ENCODE measurements around the gene ZFYVE27. TPM values are rescaled to one million over a fixed set of nuclear protein-coding genes. Genes with fewer than 3 reads are reported as not detected.

ZFYVE27 gene
- total RNA-seq, 2 donors from 2014 or later = 45.9 to 47.9 TPM

- Histone ChIP-seq H3K27ac (no peak overlapping the region), H3K9ac (ENCODE audit: low read depth in 2 of 2, low read length in 2 of 2) (no peak overlapping the region), H3K9me3 (no peaks in the 10 kb centered on the region), H3K27me3 (no peaks in the 10 kb centered on the region), H3K4me1 (no peaks in the 10 kb centered on the region), H3K4me3 (no peak overlapping the region), H3K36me3 (no peaks in the 10 kb centered on the region)
- DNase-seq = no peak
- no peak for TF ChIP-seq CTCF (IDR thresholded peaks at IDR 0.05)
- intact Hi-C loops (cut with DNase I) = no loop called here
Measured at GRCh38 chr10:97785231-97785630, 48.3 kb downstream of the ZFYVE27 start.

- no peaks in the 10 kb centered on the region for H3K4me1 ChIP-seq
- TF ChIP-seq CTCF (IDR thresholded peaks at IDR 0.05) = no peak
- no peaks in the 10 kb centered on the region for H3K9me3 ChIP-seq
- no peak overlapping the region for H3K27ac ChIP-seq
- intact Hi-C loops (cut with DNase I) = no loop called here
- no peak for DNase-seq
- H3K36me3 ChIP-seq = no peaks in the 10 kb centered on the region
- no peaks in the 10 kb centered on the region for H3K27me3 ChIP-seq
- no peak overlapping the region for H3K9ac ChIP-seq (ENCODE audit: low read depth in 2 of 2, low read length in 2 of 2)
- no peak overlapping the region for H3K4me3 ChIP-seq
Measured at GRCh38 chr10:97785731-97786130, 48.8 kb downstream of the ZFYVE27 start.

- DNase-seq = peak; percentile 67
- no peak overlapping the region for H3K4me3 ChIP-seq
- intact Hi-C loops (cut with DNase I) = no loop called here
- TF ChIP-seq CTCF (IDR thresholded peaks at IDR 0.05) = no peak
- no peaks in the 10 kb centered on the region for H3K36me3 ChIP-seq
- H3K27me3 ChIP-seq = no peaks in the 10 kb centered on the region
- H3K27ac ChIP-seq = peak overlapping the region; percentile 57
- no peaks in the 10 kb centered on the region for H3K9me3 ChIP-seq
- H3K4me1 ChIP-seq = no peaks in the 10 kb centered on the region
- peak overlapping the region in 1 of 2 donors; percentile 38 for H3K9ac ChIP-seq (ENCODE audit: low read depth in 2 of 2, low read length in 2 of 2)
Measured at GRCh38 chr10:97788552-97789442, 51.9 kb downstream of the ZFYVE27 start.

- Histone ChIP-seq H3K9ac (ENCODE audit: low read depth in 2 of 2, low read length in 2 of 2) (no peak overlapping the region), H3K4me1 (no peaks in the 10 kb centered on the region), H3K9me3 (no peaks in the 10 kb centered on the region), H3K36me3 (no peaks in the 10 kb centered on the region), H3K27ac (no peak overlapping the region), H3K27me3 (no peaks in the 10 kb centered on the region), H3K4me3 (no peak overlapping the region)
- intact Hi-C loops (cut with DNase I) = loop anchor here (2.0 to 10.0 kb wide), 2 partner anchors 83 to 255 kb away; no protein-coding TSS in a partner anchor
- DNase-seq = no peak
- TF ChIP-seq CTCF (IDR thresholded peaks at IDR 0.05) = no peak
Measured at GRCh38 chr10:97789770-97790397, 53.0 kb downstream of the ZFYVE27 start.

GRCh38 chr10:97791824-97792721 is 55.1 kb downstream of the ZFYVE27 start:
- no peak overlapping the region for H3K27ac ChIP-seq
- no peaks in the 10 kb centered on the region for H3K27me3 ChIP-seq
- no peaks in the 10 kb centered on the region for H3K9me3 ChIP-seq
- H3K9ac ChIP-seq (ENCODE audit: low read depth in 2 of 2, low read length in 2 of 2) = no peak overlapping the region
- DNase-seq = peak; percentile 76
- no peaks in the 10 kb centered on the region for H3K4me1 ChIP-seq
- H3K4me3 ChIP-seq = no peak overlapping the region
- TF ChIP-seq CTCF (IDR thresholded peaks at IDR 0.05) = peak; percentile 85
- intact Hi-C loops (cut with DNase I) = loop anchor here (2.0 to 10.0 kb wide), 2 partner anchors 81 to 253 kb away; no protein-coding TSS in a partner anchor
- H3K36me3 ChIP-seq = no peaks in the 10 kb centered on the region

Data from colonic mucosa (tissue), 4 donors.